Thoracic aorta (tissue), 2 donors: Measurements from ENCODE around the gene HELZ2. TPM values are rescaled to one million over a fixed set of nuclear protein-coding genes. Genes with fewer than 3 reads are reported as not detected.

Source experiments
- ATAC-seq: fragments of 150-250 bp; one replicate; pipeline ENCODE4 v1.8.0; 2017; ENCODE audit warnings: low read depth; ENCODE audit not compliant: insufficient number of reproducible peaks, low FRiP score
- DNase-seq: peaks from one replicate; pipeline ENCODE4 v3.0.0-alpha.2; 2020; ENCODE audit warnings: low spot score
- H3K27ac ChIP-seq, 2 donors: fragments of 200-600 bp; sonication (generic); 1 replicate in 1 of 2; 2 replicates in 1 of 2; pipeline ENCODE4 v1.5.1; 2016; ENCODE audit warnings: mild to moderate bottlenecking in 2 of 2, moderate library complexity in 2 of 2
- H3K27me3 ChIP-seq: fragments of 200-600 bp; sonication (generic); replicated peaks from 2 replicates; pipeline ENCODE4 v1.6.0; 2016; ENCODE audit warnings: mild to moderate bottlenecking; ENCODE audit not compliant: insufficient read depth
- H3K36me3 ChIP-seq: fragments of 200-600 bp; sonication (generic); one replicate; pipeline ENCODE4 v1.5.1; 2016
- H3K4me1 ChIP-seq, 2 donors: fragments of 200-600 bp; sonication (generic); 1 replicate in 1 of 2; 2 replicates in 1 of 2; pipeline versions ENCODE4 v1.5.1 to v1.6.0; 2016; ENCODE audit warnings: low read depth in 2 of 2, mild to moderate bottlenecking in 1 of 2; ENCODE audit not compliant: control insufficient read depth in 1 of 2
- H3K4me3 ChIP-seq: fragments of 200-600 bp; sonication (generic); 2 replicates; pipeline ENCODE4 v1.5.1; 2016; ENCODE audit warnings: mild to moderate bottlenecking
- H3K9me3 ChIP-seq: fragments of 200-600 bp; sonication (generic); 2 replicates; pipeline ENCODE4 v1.5.1; 2016
- CTCF ChIP-seq: fragments of 200-600 bp; sonication (generic); IDR thresholded peaks from one replicate; pipeline ENCODE4 v1.5.1; 2019; ENCODE audit warnings: antibody characterized with exemption
- total RNA-seq, 2 donors: library from RNA; depleted of rRNA; stranded (reverse); fragments of >200 nt; gene quantifications; one replicate each; pipeline versions ENCODE4 v1.1.0 to v1.2.3, GENCODE V29; 2016

The HELZ2 gene
- total RNA-seq, 2 donors from 2014 or later: 45.2 to 50.3 TPM

- no peak overlapping the region for H3K27ac ChIP-seq
- H3K4me3 ChIP-seq: no peak overlapping the region
- TF ChIP-seq CTCF: no peak
- ATAC-seq: no peak
- no peaks in the 10 kb centered on the region for H3K9me3 ChIP-seq
- peaks cover 0 to 2% of the 10 kb centered on the region in 2 donors for H3K4me1 ChIP-seq
- H3K36me3 ChIP-seq: peaks cover 18% of the 10 kb centered on the region
- H3K27me3 ChIP-seq: no peaks in the 10 kb centered on the region
- DNase-seq: no peak
These were observed 15.1 kb downstream of the HELZ2 start for GRCh38 chr20:63558804-63559484.

- no peaks in the 10 kb centered on the region for H3K27me3 ChIP-seq
- H3K4me3 ChIP-seq: no peak overlapping the region
- no peak for ATAC-seq
- no peak overlapping the region for H3K27ac ChIP-seq
- TF ChIP-seq CTCF: no peak
- peaks cover 17% of the 10 kb centered on the region for H3K36me3 ChIP-seq
- no peaks in the 10 kb centered on the region for H3K9me3 ChIP-seq
- DNase-seq: no peak
- H3K4me1 ChIP-seq: peaks cover 3 to 5% of the 10 kb centered on the region in 2 donors
These were observed 16.6 kb downstream of the HELZ2 start for GRCh38 chr20:63557481-63557891.

- H3K27me3 ChIP-seq: no peaks in the 10 kb centered on the region
- H3K27ac ChIP-seq: no peak overlapping the region
- no peaks in the 10 kb centered on the region for H3K9me3 ChIP-seq
- no peak overlapping the region for H3K4me3 ChIP-seq
- no peak for ATAC-seq
- H3K4me1 ChIP-seq: peaks cover 3 to 5% of the 10 kb centered on the region in 2 donors
- H3K36me3 ChIP-seq: peaks cover 12% of the 10 kb centered on the region
- no peak for TF ChIP-seq CTCF
- DNase-seq: no peak
These were observed 17.1 kb downstream of the HELZ2 start for GRCh38 chr20:63556873-63557478.

- TF ChIP-seq CTCF: no peak
- peaks cover 3% of the 10 kb centered on the region for H3K36me3 ChIP-seq
- H3K4me1 ChIP-seq: peaks cover 3 to 5% of the 10 kb centered on the region in 2 donors
- DNase-seq (no peak), ATAC-seq (no peak)
- no peaks in the 10 kb centered on the region for H3K9me3 ChIP-seq
- H3K27me3 ChIP-seq: no peaks in the 10 kb centered on the region
- H3K4me3 ChIP-seq: no peak overlapping the region
- no peak overlapping the region for H3K27ac ChIP-seq
These were observed 18.2 kb downstream of the HELZ2 start for GRCh38 chr20:63555661-63556381.
